ENCODE measurements around the gene SYDE1. TPM values are rescaled to one million over a fixed set of nuclear protein-coding genes. Genes with fewer than 3 reads are reported as not detected.

The SYDE1 gene
- polyA plus RNA-seq, 12 donors = 8.1 to 29.4 (median 15.8) TPM; not detected in 1

GRCh38 chr19:15108145-15108844 lies 1.1 kb downstream of the SYDE1 start:
- DNase-seq = no peak

DNA sequence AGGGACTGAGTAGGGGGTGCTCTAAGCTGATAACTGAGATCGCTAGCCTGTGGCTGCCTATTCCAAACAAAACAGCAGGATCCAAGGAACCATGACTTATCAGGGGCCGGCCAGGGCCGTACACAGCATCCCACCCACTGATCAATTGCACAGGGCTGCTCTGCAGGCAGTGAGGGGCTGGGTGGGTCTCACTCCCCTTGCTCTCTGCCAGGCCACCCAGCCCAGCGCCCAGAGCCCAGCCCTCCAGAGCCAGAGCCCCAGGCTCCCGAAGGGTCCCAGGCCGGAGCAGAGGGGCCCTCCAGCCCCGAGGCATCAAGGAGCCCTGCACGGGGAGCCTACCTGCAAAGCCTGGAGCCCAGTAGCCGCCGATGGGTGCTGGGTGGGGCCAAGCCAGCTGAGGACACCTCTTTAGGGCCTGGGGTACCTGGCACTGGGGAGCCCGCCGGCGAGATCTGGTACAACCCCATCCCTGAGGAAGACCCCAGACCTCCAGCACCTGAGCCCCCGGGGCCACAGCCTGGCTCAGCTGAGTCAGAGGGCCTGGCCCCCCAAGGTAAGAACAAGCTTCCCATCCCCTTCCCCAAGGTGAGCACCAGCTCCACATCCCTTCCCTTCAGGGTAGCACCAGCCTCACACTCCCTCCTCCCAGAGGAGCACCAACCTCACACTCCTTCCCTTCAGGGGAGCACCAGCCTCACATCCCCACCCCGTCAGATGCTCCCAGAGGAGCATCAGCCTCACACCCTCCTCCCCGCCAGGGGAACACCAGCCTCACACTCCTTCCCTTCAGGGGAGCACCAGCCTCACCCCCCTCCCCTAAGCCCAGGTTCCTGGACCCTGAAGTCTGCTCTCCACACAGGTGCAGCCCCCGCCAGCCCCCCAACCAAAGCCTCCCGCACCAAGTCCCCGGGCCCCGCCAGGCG lies 1.9 kb downstream of the SYDE1 start:
- DNase-seq = no peak

GRCh38 chr19:15109768-15110417 lies 2.7 kb downstream of the SYDE1 start:
- no peak for DNase-seq

GRCh38 chr19:15110418-15110815 lies 3.2 kb downstream of the SYDE1 start:
- DNase-seq = no peak

GRCh38 chr19:15111758-15112157 lies 4.6 kb downstream of the SYDE1 start:
- DNase-seq = no peak

- DNase-seq = no peak
These were observed 5.2 kb downstream of the SYDE1 start for GRCh38 chr19:15112385-15112784.

- no peak for DNase-seq
These were observed 6.3 kb downstream of the SYDE1 start for GRCh38 chr19:15113245-15114152.

- DNase-seq = no peak
These were observed 6.9 kb downstream of the SYDE1 start for GRCh38 chr19:15114153-15114540.

- no peak for DNase-seq
These were observed 7.9 kb downstream of the SYDE1 start for GRCh38 chr19:15115080-15115479.

DNA sequence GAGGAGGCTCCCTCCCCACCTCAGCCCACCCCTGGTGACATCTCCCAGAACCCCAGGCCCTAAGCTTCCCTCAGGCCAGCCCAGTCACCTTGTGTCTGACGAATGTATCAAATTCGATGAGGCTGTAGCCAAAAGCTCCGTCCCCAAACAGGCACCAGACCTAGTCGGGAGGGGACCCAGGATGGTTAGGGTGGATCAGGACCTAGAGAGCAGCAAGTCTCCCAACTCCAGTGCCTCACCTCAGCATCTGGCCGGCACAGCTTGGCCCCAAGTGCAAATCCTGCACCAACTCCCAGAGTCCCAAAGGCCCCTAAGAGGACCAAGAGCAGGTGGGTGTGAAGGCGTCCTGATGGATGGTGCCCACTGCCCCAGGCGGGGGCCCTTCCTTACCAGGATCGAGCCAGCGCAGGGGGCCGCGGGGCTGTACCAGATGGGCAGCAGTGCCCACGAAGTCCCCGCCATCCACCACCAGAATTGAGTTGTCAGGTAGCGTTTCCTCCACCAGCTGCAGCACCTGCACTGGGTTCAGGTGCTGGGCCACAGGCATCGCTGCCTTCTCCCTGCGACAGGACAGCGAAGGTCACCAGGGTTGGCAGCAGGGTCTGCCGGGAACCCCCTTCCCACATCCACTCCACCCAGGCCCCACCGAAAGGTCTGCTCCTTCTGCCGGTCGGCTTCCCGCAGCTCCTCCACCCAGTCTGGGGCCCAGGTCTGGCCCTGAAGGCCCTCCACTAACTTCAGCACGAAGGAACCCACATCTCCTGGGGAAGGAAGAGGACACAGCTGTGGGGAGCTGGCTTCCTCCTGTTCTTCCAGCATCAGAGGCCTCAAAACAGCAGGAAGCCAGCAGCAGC lies 8.8 kb downstream of the SYDE1 start:
- DNase-seq = no peak

DNA sequence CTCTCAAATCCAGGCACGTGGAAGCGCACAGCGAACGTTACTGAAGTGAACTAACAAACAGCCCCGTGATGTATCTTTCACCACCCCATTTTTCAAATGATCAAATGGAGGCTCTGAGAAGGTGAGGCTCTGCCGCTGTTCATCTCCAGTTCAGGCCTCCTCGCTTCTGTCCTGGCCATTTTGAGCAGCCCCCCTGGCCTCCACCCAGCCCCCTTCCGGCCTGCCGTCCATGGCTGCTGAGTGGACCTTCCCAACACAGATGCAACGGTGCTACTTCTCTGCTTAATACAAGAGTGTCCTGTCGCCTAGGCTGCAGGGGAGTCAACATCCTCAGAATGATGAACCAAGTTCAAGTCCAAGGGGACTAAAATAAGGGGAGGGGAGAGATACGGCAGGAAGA lies 9.7 kb downstream of the SYDE1 start:
- DNase-seq = no peak

GRCh38 chr19:15118248-15118647 lies 11.0 kb downstream of the SYDE1 start:
- DNase-seq = no peak

GRCh38 chr19:15118789-15119494 lies 11.7 kb downstream of the SYDE1 start:
- no peak for DNase-seq

GRCh38 chr19:15120135-15121026 lies 13.2 kb downstream of the SYDE1 start:
- no peak for DNase-seq

DNA sequence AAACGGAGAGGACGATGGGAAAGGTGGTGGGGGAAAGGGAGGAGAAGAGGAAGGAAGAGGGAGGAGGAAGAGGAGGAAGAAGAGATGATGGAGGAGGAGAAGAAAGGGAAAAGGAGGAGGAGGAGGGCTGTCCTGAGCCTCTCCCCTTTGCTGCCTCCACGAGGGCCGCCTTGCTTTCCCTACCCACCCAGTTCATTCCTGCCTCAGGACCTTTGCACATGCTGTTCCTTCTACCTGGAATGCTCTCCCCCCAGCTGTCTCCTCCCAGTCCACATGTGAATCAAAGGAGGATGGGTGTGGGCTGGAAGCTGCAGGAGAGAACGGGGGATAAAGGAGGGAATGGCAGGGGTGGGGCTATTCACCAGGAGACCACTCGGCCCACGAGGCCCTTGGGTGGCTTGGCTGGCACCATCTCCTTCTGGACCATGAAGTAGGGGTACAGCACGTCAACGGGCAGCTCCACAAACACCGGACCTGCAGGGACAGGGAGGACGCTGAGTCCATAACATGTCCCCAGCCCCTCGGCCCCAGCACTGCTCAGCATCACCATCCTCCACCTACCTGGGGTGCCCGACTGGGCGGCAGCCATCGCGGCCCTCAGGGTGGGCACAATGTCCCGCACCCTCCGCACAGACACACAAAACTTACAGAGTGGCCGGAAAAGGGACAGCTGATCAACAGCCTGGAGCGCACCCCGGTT lies 15.3 kb downstream of the SYDE1 start:
- DNase-seq = no peak

DNA sequence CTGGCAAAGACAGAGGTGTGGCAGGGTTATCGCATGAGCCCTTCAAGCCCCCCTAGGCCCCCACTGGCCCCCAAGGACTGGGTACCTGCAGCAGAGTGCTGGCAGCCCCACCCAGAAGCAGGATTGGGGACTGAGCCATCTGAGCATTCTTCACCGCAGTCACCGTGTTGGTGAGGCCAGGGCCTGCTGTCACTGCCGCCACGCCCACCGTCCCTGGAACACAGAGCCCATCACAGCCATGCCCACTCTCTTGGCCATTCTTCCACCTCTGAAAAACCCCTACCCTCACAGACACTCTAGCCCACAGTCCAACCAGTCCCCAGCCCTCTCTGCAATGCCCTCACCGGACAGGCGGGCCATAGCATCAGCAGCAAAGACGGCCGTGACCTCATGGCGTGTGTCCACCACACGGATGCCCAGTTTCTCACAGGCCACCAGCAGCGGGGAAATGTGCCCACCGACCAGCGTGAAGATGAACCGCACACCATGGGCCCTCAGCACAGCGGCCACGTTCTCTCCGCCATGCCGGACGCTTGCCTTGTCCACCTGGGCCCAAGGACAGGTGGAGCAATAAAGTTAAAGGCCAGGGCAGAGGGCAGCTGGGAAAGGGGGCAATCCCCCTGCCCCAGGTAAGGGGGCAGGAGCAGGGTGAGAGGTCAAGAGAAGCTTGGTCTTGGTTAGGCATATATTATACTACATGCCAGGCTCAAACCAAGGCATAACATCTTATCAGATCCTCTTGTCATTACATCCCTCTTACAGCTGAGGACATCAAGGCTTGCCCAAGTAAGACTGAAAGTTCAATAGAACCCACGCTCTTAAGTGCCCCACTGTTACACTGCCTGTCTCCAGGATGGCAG lies 16.1 kb downstream of the SYDE1 start:
- DNase-seq = no peak

GRCh38 chr19:15123900-15124299 lies 16.7 kb downstream of the SYDE1 start:
- DNase-seq = peak; percentile 50
